Loucy (cell line): Measurements from ENCODE around the gene GPR22.

Experiments used
- H2AFZ ChIP-seq: fragments of 200-600 bp; sonication (generic); 2 replicates; pipeline ENCODE4 v1.6.0; 2016; ENCODE audit warnings: antibody characterized with exemption, mild to moderate bottlenecking, low read length, moderate library complexity
- H3F3A ChIP-seq: fragments of 200-600 bp; 2 replicates; pipeline ENCODE4 v1.6.0; 2016; ENCODE audit warnings: antibody characterized with exemption, low read depth, mild to moderate bottlenecking
- H3K27me3 ChIP-seq: fragments of 200-600 bp; sonication (generic); 2 replicates; pipeline ENCODE4 v1.6.1; 2014; ENCODE audit warnings: low read length, mild to moderate bottlenecking; ENCODE audit not compliant: insufficient read depth, poor library complexity, severe bottlenecking
- H3K36me3 ChIP-seq: fragments of 200-600 bp; sonication (generic); 2 replicates; pipeline ENCODE4 v1.6.1; 2016; ENCODE audit warnings: low read length; ENCODE audit not compliant: insufficient read depth
- H3K4me1 ChIP-seq: fragments of 200-600 bp; sonication (generic); 2 replicates; pipeline ENCODE4 v1.5.1; 2014; ENCODE audit warnings: low read length, mild to moderate bottlenecking; ENCODE audit not compliant: insufficient read depth, poor library complexity, severe bottlenecking
- H3K4me2 ChIP-seq: fragments of 200-600 bp; sonication (generic); 2 replicates; pipeline ENCODE4 v1.6.0; 2014; ENCODE audit warnings: antibody characterized with exemption, low read length, low read depth, mild to moderate bottlenecking; ENCODE audit not compliant: poor library complexity, severe bottlenecking
- H3K4me3 ChIP-seq: fragments of 200-600 bp; sonication (generic); 2 replicates; pipeline ENCODE4 v1.5.1; 2014; ENCODE audit warnings: low read length, mild to moderate bottlenecking, mixed read lengths; ENCODE audit not compliant: poor library complexity, severe bottlenecking
- H3K79me2 ChIP-seq: fragments of 200-600 bp; sonication (generic); 2 replicates; pipeline ENCODE4 v1.6.1; 2014; ENCODE audit warnings: low read length; ENCODE audit not compliant: insufficient read depth
- H3K9ac ChIP-seq: fragments of 200-600 bp; sonication (generic); 2 replicates; pipeline ENCODE4 v1.6.0; 2014; ENCODE audit warnings: mild to moderate bottlenecking, low read depth, low read length, moderate library complexity; ENCODE audit not compliant: poor library complexity, severe bottlenecking
- H3K9me2 ChIP-seq: fragments of 200-600 bp; sonication (generic); replicated peaks from 2 replicates; pipeline ENCODE4 v1.6.1; 2016; ENCODE audit warnings: low read depth, low read length, mixed read lengths
- H3K9me3 ChIP-seq: fragments of 200-600 bp; sonication (generic); 2 replicates; pipeline ENCODE4 v1.6.1; 2014; ENCODE audit warnings: mild to moderate bottlenecking, antibody characterized with exemption, low read length, low read depth; ENCODE audit not compliant: insufficient read depth
- H4K20me1 ChIP-seq: fragments of 200-600 bp; sonication (generic); 2 replicates; pipeline ENCODE4 v1.6.0; 2014; ENCODE audit warnings: antibody characterized with exemption, low read length, mild to moderate bottlenecking; ENCODE audit not compliant: insufficient read depth, poor library complexity, severe bottlenecking
- EZH2phosphoT487 ChIP-seq: fragments of 200-600 bp; IDR thresholded peaks from 2 replicates; pipeline ENCODE4 v1.6.1; 2018; ENCODE audit warnings: antibody characterized with exemption, mild to moderate bottlenecking, moderate library complexity, borderline replicate concordance
- TF ChIP-seq, protein P1 (sequence below): fragments of 200-600 bp; sonication (generic); conservative IDR thresholded peaks from 2 replicates; pipeline ENCODE4 v1.5.1; 2014; ENCODE audit warnings: mild to moderate bottlenecking, antibody characterized with exemption, low read length

GPR22 gene

DNA sequence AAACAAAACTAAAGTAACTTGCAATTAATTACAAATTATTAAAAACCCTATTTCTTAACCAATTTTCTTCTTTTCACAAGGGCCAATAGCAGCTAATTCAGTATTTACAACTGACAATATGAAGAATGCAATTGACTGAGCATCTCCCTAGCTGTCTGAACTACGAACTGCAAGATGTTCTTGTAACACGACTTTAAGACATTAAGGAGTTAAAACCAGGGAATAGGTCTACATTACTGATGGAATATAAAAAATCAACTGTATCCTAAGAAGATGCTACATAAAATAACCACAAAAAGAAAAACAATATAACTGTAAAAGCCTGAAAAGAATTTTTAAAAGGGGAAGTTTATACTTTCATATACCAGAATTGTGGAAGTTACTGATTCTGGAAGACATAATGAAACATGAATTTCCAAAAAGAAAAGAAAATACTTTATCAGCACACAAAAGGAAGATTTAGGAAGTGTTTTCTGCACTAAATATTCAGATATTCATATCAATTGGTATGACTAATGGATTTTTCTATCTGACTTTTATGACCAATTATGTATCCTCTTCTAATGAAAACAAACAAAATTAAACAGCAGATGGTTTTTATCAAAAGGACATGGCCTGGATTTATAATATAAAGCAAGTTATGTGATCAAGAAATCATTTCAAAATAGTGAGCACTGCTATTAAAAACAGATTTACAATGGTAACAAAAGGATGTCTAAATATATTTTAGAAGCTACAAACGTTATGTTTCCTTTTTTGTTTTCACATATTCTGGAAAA lies 1.6 kb downstream of the GPR22 start:
- no peaks in the 10 kb centered on the region; the same call in 1 of the 2 replicates for H3K36me3 ChIP-seq
- no peaks in the 10 kb centered on the region for H3K79me2 ChIP-seq
- no peak overlapping the region for H3K4me2 ChIP-seq
- no peaks in the 10 kb centered on the region for H3K27me3 ChIP-seq
- no peaks in the 10 kb centered on the region for H4K20me1 ChIP-seq
- H2AFZ ChIP-seq, result no peak overlapping the region
- no peaks in the 10 kb centered on the region for H3K4me1 ChIP-seq
- no peak overlapping the region for H3K9ac ChIP-seq
- H3K9me3 ChIP-seq, result no peaks in the 10 kb centered on the region
- TF ChIP-seq, protein P1, sequence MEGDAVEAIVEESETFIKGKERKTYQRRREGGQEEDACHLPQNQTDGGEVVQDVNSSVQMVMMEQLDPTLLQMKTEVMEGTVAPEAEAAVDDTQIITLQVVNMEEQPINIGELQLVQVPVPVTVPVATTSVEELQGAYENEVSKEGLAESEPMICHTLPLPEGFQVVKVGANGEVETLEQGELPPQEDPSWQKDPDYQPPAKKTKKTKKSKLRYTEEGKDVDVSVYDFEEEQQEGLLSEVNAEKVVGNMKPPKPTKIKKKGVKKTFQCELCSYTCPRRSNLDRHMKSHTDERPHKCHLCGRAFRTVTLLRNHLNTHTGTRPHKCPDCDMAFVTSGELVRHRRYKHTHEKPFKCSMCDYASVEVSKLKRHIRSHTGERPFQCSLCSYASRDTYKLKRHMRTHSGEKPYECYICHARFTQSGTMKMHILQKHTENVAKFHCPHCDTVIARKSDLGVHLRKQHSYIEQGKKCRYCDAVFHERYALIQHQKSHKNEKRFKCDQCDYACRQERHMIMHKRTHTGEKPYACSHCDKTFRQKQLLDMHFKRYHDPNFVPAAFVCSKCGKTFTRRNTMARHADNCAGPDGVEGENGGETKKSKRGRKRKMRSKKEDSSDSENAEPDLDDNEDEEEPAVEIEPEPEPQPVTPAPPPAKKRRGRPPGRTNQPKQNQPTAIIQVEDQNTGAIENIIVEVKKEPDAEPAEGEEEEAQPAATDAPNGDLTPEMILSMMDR, result no peak
- TF ChIP-seq EZH2phosphoT487, result no peak
- H3K9me2 ChIP-seq, result no peaks in the 10 kb centered on the region
- no peak overlapping the region for H3K4me3 ChIP-seq
- no peaks in the 10 kb centered on the region for H3F3A ChIP-seq

DNA sequence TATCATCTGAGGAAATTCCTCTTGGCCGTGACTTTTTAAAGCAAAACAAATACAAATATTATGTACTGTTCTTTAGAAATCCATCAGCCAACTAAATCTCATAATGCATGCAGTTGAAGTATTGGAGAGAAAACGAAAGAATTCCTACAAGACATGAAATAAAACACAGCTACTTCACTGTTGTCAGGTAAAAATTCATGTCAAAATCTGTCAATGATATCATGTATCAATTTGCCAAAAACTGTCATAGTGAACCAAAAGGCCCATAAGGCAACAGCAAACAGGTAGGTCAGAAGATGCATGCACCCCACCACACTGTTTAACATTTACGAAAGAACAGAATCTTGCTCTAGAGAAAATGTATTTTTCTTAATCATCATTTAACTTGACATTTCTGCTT lies 2.3 kb downstream of the GPR22 start:
- Histone ChIP-seq H4K20me1 (no peaks in the 10 kb centered on the region), H3K27me3 (no peaks in the 10 kb centered on the region), H3K9me2 (no peaks in the 10 kb centered on the region), H3K9me3 (no peaks in the 10 kb centered on the region), H3K4me1 (no peaks in the 10 kb centered on the region), H3K79me2 (no peaks in the 10 kb centered on the region), H3K4me2 (no peak overlapping the region), H3K4me3 (no peak overlapping the region), H3K36me3 (no peaks in the 10 kb centered on the region; the same call in 1 of the 2 replicates), H2AFZ (no peak overlapping the region), H3K9ac (no peak overlapping the region), H3F3A (no peaks in the 10 kb centered on the region)
- no peak for TF ChIP-seq EZH2phosphoT487
- TF ChIP-seq, protein P1, result no peak

DNA sequence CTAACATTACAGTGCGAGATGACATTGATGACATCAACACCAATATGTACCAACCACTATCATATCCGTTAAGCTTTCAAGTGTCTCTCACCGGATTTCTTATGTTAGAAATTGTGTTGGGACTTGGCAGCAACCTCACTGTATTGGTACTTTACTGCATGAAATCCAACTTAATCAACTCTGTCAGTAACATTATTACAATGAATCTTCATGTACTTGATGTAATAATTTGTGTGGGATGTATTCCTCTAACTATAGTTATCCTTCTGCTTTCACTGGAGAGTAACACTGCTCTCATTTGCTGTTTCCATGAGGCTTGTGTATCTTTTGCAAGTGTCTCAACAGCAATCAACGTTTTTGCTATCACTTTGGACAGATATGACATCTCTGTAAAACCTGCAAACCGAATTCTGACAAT lies 4.3 kb downstream of the GPR22 start:
- TF ChIP-seq EZH2phosphoT487, result no peak
- TF ChIP-seq, protein P1, result no peak
- H3K4me1 ChIP-seq, result no peaks in the 10 kb centered on the region
- no peaks in the 10 kb centered on the region; the same call in 1 of the 2 replicates for H3K36me3 ChIP-seq

More for the DNA sequence above, 4.3 kb downstream of the GPR22 start:
- Histone ChIP-seq H3K9me2 (no peaks in the 10 kb centered on the region), H3K4me3 (no peak overlapping the region), H3K9me3 (no peaks in the 10 kb centered on the region), H3K9ac (no peak overlapping the region), H4K20me1 (no peaks in the 10 kb centered on the region), H3K79me2 (no peaks in the 10 kb centered on the region; the same call in 1 of the 2 replicates), H2AFZ (no peak overlapping the region), H3F3A (no peaks in the 10 kb centered on the region), H3K27me3 (no peaks in the 10 kb centered on the region), H3K4me2 (no peak overlapping the region)
